ENCODE measurements around the gene GRIP2.

GRIP2 gene

GRCh38 chr3:14489641-14490040 is 50.5 kb downstream of the GRIP2 start:
- POLR2A ChIA-PET: no interaction called here
- no peak for DNase-seq (ENCODE audit: extremely low spot score)
- CTCF ChIA-PET: interaction anchor here (0.5 kb wide), 1 partner anchor 21 kb away, joined by 6 read pairs; no protein-coding TSS in a partner anchor
- TF ChIP-seq FOXM1 (IDR thresholded peaks at IDR 0.05; ENCODE audit: borderline replicate concordance) (no peak), ELF4 (IDR thresholded peaks at IDR 0.05) (no peak), SUZ12 (IDR thresholded peaks at IDR 0.05) (no peak), PKNOX1 (IDR thresholded peaks at IDR 0.05) (no peak), FOXA1 (IDR thresholded peaks at IDR 0.05) (no peak), LEF1 (IDR thresholded peaks at IDR 0.05; ENCODE audit: borderline replicate concordance) (no peak), HDGF (IDR thresholded peaks at IDR 0.05; ENCODE audit: borderline replicate concordance) (no peak), L3MBTL2 (conservative IDR thresholded peaks at IDR 0.05) (no peak), CTBP1 (IDR thresholded peaks at IDR 0.05; ENCODE audit: borderline replicate concordance) (no peak), NFRKB (IDR thresholded peaks at IDR 0.05) (no peak), ARNT (IDR thresholded peaks at IDR 0.05) (no peak), ZNF384 (IDR thresholded peaks at IDR 0.05) (no peak), SP1 (IDR thresholded peaks at IDR 0.05) (no peak), TARDBP (IDR thresholded peaks at IDR 0.05) (no peak), FOXK2 (IDR thresholded peaks at IDR 0.05) (no peak)

- POLR2A ChIA-PET: no interaction called here
- no peak for DNase-seq (ENCODE audit: extremely low spot score)
- TF ChIP-seq HDGF (IDR thresholded peaks at IDR 0.05; ENCODE audit: borderline replicate concordance): no peak
- no peak for TF ChIP-seq CTBP1 (IDR thresholded peaks at IDR 0.05; ENCODE audit: borderline replicate concordance)
- TF ChIP-seq PKNOX1 (IDR thresholded peaks at IDR 0.05): no peak
- TF ChIP-seq FOXK2 (IDR thresholded peaks at IDR 0.05): no peak
- TF ChIP-seq ELF4 (IDR thresholded peaks at IDR 0.05): no peak
- TF ChIP-seq SUZ12 (IDR thresholded peaks at IDR 0.05): no peak
- no peak for TF ChIP-seq BHLHE40 (IDR thresholded peaks at IDR 0.05; ENCODE audit: borderline replicate concordance)
- TF ChIP-seq ZNF384 (IDR thresholded peaks at IDR 0.05): no peak
- no peak for TF ChIP-seq TARDBP (IDR thresholded peaks at IDR 0.05)
- no peak for TF ChIP-seq FOXM1 (IDR thresholded peaks at IDR 0.05; ENCODE audit: borderline replicate concordance)
- no peak for TF ChIP-seq LEF1 (IDR thresholded peaks at IDR 0.05; ENCODE audit: borderline replicate concordance)
- no peak for TF ChIP-seq NFRKB (IDR thresholded peaks at IDR 0.05)
- TF ChIP-seq ARNT (IDR thresholded peaks at IDR 0.05): no peak
- CTCF ChIA-PET: no interaction called here
Measured at GRCh38 chr3:14488286-14489041, 51.7 kb downstream of the GRIP2 start.

GRCh38 chr3:14487821-14488220 is 52.3 kb downstream of the GRIP2 start:
- TF ChIP-seq NFRKB (IDR thresholded peaks at IDR 0.05) (no peak), PKNOX1 (IDR thresholded peaks at IDR 0.05) (no peak), ZNF384 (IDR thresholded peaks at IDR 0.05) (no peak), FOXK2 (IDR thresholded peaks at IDR 0.05) (no peak), SUZ12 (IDR thresholded peaks at IDR 0.05) (no peak), BHLHE40 (IDR thresholded peaks at IDR 0.05; ENCODE audit: borderline replicate concordance) (no peak), LEF1 (IDR thresholded peaks at IDR 0.05; ENCODE audit: borderline replicate concordance) (no peak), HDGF (IDR thresholded peaks at IDR 0.05; ENCODE audit: borderline replicate concordance) (no peak), TARDBP (IDR thresholded peaks at IDR 0.05) (no peak), CTBP1 (IDR thresholded peaks at IDR 0.05; ENCODE audit: borderline replicate concordance) (no peak), FOXM1 (IDR thresholded peaks at IDR 0.05; ENCODE audit: borderline replicate concordance) (no peak)
- ChIA-PET POLR2A (no interaction called here), CTCF (no interaction called here)
- DNase-seq (ENCODE audit: extremely low spot score): no peak

- ChIA-PET POLR2A (no interaction called here), CTCF (no interaction called here)
- no peak for TF ChIP-seq TARDBP (IDR thresholded peaks at IDR 0.05)
- no peak for TF ChIP-seq HDGF (IDR thresholded peaks at IDR 0.05; ENCODE audit: borderline replicate concordance)
- no peak for TF ChIP-seq FOXK2 (IDR thresholded peaks at IDR 0.05)
- no peak for TF ChIP-seq FOXA1 (IDR thresholded peaks at IDR 0.05)
- no peak for TF ChIP-seq ZNF384 (IDR thresholded peaks at IDR 0.05)
- TF ChIP-seq SUZ12 (IDR thresholded peaks at IDR 0.05): no peak
- no peak for TF ChIP-seq NFRKB (IDR thresholded peaks at IDR 0.05)
- no peak for TF ChIP-seq ELF4 (IDR thresholded peaks at IDR 0.05)
- no peak for TF ChIP-seq CTBP1 (IDR thresholded peaks at IDR 0.05; ENCODE audit: borderline replicate concordance)
- no peak for TF ChIP-seq SP1 (IDR thresholded peaks at IDR 0.05)
- TF ChIP-seq FOXM1 (IDR thresholded peaks at IDR 0.05; ENCODE audit: borderline replicate concordance): no peak
- TF ChIP-seq L3MBTL2 (conservative IDR thresholded peaks at IDR 0.05): no peak
- no peak for TF ChIP-seq BHLHE40 (IDR thresholded peaks at IDR 0.05; ENCODE audit: borderline replicate concordance)
- TF ChIP-seq LEF1 (IDR thresholded peaks at IDR 0.05; ENCODE audit: borderline replicate concordance): no peak
- DNase-seq (ENCODE audit: extremely low spot score): no peak
Measured at GRCh38 chr3:14487086-14487485, 53.1 kb downstream of the GRIP2 start.

- TF ChIP-seq SUZ12 (IDR thresholded peaks at IDR 0.05): no peak
- no peak for TF ChIP-seq CTBP1 (IDR thresholded peaks at IDR 0.05; ENCODE audit: borderline replicate concordance)
- no peak for TF ChIP-seq L3MBTL2 (conservative IDR thresholded peaks at IDR 0.05)
- no peak for TF ChIP-seq FOXM1 (IDR thresholded peaks at IDR 0.05; ENCODE audit: borderline replicate concordance)
- TF ChIP-seq LEF1 (IDR thresholded peaks at IDR 0.05; ENCODE audit: borderline replicate concordance): no peak
- TF ChIP-seq HDGF (IDR thresholded peaks at IDR 0.05; ENCODE audit: borderline replicate concordance): no peak
- no peak for TF ChIP-seq SP1 (IDR thresholded peaks at IDR 0.05)
- no peak for TF ChIP-seq FOXA1 (IDR thresholded peaks at IDR 0.05)
- TF ChIP-seq TARDBP (IDR thresholded peaks at IDR 0.05): no peak
- no peak for TF ChIP-seq FOXK2 (IDR thresholded peaks at IDR 0.05)
- no peak for TF ChIP-seq BHLHE40 (IDR thresholded peaks at IDR 0.05; ENCODE audit: borderline replicate concordance)
- no peak for TF ChIP-seq ARNT (IDR thresholded peaks at IDR 0.05)
- no peak for TF ChIP-seq NFRKB (IDR thresholded peaks at IDR 0.05)
- no peak for TF ChIP-seq PKNOX1 (IDR thresholded peaks at IDR 0.05)
- POLR2A ChIA-PET: no interaction called here
- CTCF ChIA-PET: no interaction called here
- DNase-seq (ENCODE audit: extremely low spot score): no peak
Measured at GRCh38 chr3:14486460-14486859, 53.7 kb downstream of the GRIP2 start.
